HG03442 (cell line): ENCODE data around the gene PDIA6.
"Not testable (repeated sequence)": the region's sequence is repeated elsewhere in the genome, so short reads cannot be mapped to it uniquely, and the experiment has no call there.

Source experiments
- ATAC-seq: cut with Tn5 transposase; IDR thresholded peaks from one replicate; pipeline ENCODE4 v1.9.1; 2021; ENCODE audit warnings: mild to moderate bottlenecking, moderate library complexity; ENCODE audit not compliant: unreplicated experiment

Gene PDIA6

DNA sequence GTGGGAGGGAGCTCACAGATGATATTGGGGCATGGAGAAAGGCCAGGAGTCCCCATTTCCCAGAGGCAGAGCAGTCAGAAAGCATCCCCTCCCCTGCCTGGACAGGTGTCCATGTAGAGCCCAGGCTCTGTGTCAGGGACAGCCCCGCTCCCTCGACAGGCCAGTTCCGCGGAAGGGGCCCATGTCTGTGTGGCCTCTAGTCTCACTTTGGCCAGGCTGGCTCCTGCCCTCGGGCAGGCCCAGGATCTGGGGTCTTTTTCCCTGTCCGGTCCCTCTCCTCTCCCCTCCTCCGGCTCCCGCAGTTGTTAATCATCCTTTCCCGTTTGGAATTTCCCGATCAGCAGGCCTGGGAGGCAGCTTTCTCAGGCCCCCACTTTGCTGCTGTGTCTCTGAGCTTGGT, 20.4 kb upstream of the PDIA6 start:
- ATAC-seq = no peak

DNA sequence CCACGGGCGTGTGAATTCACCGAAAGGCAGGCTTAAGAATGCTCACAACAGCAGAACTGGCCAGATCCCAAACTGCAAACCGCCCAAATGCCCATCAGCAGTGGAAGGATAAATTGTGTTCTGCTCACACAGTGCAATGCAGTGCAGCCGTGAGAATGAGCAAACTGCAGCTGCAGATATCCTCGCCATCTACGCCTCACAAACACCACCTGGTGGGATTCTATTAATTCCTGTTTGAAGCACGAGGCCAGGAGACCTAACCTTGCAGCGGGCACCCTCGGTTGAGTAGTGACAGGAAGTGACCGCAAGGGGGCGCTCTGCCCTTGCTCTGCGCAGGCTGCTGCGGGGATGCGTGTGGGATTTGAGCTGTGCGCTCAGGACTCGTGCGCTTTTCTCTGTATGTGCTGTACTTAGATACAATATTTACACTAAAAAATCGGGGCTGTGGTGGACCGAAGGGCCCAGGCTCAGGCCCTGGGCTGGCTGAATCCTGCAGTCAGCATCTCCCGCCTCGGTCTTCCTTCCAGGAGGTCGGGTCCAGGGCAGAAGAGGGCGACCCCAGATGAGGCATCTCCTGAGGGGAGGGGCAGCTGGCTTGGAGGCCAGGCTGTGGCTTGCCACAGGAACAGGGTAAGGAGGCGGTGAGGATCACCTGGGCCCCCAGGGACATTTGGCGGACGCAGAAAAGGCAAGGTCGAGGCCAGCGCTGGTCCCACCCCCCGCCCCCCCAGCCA, 19.8 kb upstream of the PDIA6 start:
- ATAC-seq = peak; percentile 73

DNA sequence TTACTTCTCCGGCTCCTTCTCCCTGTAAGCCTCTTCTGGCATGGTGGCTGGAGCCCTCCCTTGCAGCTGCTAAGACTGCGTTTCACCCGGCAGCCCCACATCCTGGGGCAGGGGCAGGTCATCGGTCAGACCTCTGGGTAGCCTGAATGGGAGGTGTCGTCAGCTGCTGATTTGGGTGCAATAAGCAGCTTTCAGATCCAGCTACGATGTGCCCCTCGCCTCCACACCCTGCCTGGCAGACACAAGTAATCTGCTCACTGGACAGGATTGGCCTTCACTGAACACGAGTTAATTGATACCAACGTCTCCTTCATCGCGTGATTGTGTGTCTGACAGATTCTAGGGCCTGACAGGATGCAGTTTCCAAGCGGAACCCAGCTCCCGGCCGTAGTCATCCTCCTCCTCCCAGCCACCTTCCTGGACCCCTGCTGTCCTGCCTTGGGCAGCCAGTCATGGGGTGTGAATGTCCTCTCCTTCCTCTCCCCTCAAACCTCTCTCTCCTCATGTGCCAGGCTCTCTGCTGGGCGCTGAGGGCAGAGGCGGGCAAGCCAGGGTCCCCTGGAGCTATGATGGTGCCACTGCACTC, 18.9 kb upstream of the PDIA6 start:
- no peak for ATAC-seq

DNA sequence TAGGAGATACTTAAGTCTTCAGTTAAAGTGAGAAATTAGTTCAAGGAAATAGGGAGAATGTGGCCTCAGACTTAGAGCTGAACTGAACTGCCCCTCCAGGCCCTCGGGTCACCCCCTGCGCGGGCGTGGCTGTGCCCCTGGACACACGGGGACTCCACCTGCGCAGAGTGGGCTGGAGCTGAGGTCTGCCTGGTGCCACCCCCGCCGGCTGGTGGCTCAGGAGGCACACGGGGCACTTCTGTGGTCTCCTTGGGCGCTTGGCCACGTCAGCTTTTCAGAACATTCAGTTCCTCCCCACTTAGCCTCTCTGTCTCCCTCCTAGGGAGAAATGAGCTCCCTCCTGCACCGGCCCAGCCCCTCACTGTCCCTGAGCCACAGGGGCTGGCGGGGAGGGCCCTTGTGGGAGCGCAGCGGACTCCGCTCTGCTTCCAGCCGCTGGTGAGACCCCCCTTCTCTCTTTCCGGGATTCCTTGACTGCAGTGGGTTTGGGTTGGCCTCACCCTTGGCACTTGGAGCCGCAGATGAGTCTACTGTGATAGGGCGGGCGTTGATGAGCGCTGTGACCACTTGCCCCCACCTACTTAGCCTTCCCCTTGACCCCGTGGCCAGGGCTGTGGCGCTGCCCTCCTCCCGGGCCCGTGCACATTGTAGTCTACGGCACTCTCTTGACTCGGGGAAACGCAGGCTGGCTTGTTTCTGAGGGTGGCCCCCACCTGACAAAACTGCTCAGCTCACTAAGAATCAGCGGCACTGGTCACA, 18.2 kb upstream of the PDIA6 start:
- no peak for ATAC-seq

DNA sequence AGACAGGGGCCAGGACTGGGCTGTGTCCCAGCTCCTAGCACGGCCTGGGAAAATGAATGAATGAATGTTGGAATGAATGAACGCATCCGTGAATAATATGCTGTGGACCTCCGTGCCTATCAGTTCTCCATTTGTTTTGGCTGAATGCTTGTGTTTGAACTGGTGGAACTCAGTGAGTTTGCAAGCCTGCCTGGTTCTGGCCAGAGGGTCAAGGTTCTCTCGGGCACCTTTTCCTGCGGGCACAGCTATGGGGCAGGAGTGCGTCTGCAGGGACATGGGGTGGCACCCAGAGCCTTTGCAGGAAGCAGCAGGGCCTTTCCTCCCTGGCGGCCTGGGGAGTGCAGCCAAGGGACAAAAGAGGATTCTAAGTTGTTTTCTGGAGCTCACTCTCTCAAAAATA, 17.6 kb upstream of the PDIA6 start:
- no peak for ATAC-seq

DNA sequence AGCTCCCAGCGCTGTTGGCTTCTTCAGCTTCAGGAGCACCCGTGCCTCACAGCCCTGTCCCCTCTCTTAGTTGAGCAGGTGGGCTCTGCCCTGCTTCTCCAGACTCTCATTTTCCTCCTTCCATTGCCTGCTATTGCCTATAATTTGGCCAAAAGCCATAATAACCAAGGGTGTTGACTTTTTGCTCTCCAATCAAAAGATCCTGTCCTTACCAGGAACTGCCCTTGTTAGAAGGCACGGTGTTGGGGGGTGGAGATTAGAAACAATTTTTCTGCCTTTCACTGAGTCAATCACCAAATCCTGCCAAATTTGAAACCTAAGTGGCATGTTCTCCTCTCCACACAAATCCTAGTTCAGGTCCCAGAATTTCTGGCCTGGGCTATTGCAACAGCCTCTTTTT, 16.7 kb upstream of the PDIA6 start:
- ATAC-seq = no peak

DNA sequence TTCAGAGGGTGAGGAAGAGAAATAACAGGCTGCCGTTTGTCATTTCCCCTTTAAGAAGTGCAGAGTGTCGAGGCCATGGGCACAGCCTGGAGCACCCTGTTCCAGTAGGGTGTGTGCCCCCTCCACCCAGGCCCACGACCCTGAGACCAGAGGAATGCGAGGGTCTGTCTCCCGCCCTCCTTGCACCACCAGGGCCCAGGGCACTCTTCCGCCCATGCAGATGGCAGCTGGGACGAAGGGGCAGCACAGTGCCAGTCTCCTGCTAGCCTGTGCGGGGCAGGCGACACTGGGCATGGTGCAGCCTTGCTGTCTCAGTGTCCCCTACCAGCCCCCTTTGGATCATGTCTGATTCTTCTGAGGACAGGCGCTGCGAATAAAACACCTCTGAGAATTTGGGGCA, 15.8 kb upstream of the PDIA6 start:
- ATAC-seq = no peak

DNA sequence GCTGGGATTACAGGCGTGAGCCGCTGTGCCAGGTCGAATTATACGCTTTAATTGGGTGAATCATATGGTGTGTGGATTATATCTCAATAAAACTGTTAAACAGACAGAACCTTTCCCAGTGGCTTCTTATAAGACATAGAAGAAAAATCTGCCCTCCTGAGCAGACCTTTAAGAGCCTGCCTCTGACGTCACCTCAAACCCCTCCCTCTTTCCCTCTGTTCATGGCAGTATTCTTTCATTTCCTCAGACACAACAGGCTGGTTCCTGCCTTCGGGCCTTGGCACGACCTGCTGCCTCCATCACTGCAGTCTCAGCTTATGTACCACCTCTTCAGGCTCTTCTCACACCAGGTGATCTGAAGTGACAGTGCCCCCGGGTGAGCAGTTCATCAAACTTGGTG, 14.0 kb upstream of the PDIA6 start:
- ATAC-seq = no peak

DNA sequence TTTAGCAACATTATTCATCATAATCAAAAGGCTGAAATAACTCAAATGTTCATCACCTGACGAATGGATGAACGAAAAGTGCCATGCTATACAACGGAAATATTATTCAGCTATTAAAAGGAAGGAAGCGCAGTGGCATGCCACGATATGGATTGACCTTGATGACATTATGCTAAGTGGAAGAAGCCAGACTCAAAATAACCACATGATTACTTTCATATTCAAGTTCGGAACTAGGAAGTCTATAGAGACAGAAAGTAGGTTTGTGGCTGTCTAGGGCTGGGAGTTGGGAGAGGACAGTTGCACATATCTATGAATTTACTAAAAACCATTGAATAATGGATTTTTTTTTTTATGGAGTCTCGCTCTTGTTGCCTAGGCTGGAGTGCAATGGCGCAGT, 13.4 kb upstream of the PDIA6 start:
- ATAC-seq = no peak

DNA sequence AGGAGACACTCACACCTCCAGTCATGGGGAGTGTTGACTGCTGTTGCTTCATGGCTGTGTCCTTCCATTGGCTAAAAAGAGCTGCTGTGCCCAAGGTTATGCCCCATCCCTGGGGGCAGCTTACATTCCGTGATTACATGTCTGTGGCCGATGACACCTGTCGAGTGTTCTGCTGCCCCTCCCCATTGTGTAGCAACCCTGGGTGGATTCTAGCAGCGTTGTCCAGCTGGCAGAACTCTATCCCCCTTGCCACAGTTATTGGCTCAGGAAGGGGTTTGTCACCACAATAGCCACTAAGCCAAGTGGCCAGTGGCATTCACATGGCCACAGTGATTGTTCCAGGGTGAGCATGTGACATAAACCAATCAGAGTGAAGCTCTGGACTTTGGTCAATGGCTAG, 11.6 kb upstream of the PDIA6 start:
- no peak for ATAC-seq

DNA sequence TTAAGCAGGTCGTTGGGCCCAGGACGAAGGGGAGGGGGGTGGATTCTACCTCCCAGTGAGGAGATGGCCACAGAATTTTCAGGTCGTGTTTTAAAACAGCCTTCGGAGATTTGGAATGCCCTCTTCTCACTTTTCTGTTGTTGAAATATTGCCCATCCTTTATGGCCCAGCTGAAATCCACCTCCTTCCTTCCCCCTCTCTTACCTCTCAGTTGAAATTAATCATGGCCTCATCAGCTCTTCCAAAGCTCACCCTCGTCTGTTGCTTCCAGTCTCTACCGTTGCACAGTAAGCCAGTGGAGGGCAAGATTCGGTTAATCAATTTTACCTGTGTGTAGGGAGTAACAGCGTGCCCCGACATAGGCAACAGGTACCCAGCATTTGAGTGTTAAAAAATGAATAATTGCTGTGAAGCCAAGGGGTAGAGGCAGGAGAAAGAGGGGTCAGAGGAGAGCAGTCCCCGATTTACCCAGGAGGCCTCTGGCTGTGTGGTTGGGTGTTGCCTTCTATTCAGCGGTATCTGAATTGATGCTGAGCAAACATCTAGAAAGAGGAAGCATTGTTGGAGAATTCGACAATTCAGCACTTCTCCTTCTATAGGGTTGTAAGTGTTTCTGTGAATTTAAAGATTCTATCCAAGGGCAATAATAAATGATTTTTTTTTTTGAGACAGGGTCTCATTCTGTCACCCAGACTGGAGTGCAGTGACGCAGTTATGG, 8.6 kb upstream of the PDIA6 start:
- ATAC-seq = no peak

DNA sequence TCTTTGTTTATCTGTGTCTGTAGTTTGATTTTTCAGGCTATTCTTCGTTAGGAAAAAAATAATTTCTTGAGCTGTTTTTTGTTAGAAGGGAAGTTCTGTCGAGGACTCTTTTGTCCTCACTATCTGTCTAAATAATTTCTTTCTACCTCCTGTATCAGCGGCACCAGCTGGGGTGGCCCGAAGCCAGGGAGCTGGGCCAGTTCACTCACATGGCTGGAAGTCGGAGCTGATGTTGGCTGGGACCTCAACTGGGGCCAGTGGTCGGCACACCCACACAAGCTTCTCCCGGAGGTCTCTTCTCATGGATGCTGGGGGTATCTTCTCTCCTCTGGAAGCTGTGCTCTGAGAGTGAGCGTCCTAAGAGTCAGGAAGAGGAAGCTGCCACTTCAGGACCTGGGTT, 8.0 kb upstream of the PDIA6 start:
- ATAC-seq = no peak

DNA sequence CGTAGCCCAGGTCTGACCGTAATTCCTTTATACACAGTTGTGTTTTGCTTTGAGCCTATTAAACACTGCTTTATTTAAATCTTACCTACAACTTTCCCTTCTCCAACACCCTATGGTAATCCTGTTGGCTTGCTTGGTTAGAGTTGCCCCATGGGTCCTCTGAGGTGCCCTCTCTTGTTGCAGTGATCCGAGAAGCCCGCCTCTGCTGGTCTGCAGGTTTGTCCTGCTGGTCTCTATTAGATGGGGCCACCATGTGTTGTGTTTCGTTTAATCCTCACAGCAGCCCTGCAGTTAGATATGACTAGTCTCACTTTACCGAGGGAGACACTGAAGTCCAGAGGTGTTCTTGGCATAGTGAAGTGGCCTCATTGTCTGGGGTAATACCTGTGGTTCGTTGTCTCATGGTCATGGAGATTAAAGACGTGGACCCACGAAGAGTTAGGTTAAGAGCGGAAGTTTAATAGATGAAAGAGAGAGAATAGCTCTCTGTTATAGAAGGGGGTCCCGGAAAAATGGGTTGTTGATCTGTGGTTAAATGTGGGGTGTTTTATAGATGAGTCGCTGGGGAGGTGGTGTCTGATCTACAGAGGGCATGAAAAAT, 7.2 kb upstream of the PDIA6 start:
- no peak for ATAC-seq

DNA sequence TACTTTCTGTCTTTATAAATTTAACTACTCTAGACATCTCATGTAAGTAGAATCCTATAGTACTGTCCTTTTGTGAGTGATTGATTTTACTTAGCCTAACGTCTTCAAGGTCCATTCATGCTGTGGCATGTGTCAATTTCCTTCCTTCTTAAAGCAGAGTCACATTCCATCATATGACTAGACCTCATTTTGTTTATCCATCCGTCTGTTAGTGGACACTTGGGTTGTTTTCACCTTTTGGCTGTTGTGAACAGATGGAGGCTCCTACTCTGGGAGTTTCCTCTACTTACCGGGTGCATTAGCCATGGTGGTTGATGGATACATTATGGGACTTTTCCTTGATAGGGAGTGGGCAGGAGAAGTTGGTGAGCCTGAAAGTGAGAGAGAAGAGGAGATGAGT, 6.4 kb upstream of the PDIA6 start:
- no peak for ATAC-seq

DNA sequence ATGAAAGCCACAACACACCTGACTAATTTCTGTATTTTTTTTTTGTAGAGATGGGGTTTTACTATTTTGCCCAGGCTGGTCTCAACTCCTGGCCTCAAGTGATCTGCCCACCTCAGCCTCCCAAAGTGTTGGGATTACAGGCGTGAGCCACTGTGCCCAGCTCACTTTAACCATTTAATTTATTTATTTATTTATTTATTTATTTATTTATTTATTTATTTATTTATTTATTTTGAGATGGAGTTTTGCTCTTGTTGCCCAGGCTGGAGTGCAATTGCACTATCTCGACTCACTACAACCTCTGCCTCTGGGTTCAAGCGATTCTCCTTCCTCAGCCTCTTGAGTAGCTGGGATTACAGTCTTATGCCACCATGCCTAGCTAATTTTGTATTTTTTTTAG, 5.7 kb upstream of the PDIA6 start:
- ATAC-seq = not testable (repeated sequence)

DNA sequence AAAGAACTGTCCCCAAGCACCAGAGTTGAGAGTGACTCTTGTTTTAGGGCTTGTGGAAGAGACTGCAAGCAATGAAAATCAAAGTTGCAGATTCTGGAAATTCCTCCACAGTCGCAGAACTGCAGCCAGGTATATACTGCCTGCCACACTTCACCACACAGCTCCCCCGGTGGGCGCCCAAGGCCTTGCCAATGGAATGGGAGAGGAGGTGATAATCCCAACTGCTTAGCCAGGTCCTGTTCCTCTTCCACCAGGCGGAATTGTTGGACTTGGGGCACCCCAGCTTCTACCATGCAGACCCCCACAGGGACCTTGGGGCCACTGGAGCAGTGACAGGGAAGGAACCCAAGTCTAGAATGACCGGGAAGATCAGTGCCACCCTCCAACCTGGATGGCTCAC, 4.8 kb upstream of the PDIA6 start:
- no peak for ATAC-seq

DNA sequence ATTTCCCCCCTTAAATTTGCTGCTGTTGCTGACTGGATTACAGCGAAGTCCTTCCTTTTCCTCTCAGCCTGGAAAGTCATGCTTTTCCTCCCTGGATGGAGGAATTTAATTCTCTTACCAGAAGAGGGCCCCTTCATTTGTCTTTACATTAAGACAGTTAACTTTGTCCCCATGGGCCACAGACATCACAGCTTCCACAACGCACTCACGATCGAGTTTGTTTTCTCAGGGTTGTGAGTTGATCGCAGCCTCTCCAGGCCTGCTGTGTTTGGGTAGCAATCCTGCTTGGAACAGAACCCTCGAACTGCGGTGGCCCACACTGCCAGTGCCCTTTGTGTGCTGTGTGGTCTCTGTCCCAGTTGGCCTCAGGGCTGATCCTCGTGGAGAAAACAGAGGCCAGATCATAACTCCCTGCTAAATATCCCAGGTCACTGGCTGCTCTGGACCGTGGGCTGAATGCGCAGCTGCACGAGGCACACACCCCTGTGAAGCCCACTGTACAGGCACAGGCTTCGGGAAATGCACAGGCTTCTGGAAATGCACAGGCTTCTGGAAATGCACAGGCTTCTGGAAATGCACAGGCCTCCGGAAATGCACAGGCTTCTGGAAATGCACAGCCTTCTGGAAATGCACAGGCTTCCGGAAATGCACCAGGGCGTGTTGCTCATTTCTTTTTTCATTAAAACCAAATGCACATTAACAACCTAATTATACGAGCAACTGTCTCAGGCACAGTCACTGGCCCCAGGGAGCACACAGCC, 2.2 kb upstream of the PDIA6 start:
- ATAC-seq = no peak

DNA sequence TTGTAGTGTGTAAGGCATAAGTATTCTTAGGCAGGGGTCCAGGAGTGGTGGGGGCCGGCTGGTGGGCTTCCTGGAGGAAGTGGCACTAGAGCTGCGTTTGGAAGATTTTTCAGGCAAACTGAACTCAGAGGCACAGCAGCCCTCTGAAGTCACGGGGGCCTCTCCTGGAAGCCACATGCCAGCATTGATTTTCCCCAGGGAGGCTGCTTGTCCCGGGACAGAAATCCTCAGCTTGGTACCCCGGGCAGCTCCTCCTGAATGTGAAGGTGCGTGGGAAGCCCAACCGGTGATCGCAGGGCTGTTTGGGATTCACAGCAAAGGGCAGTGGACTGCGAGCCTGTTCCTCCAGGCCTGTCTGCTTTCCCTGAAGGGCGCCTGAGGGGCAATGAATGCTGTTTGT, 1.6 kb upstream of the PDIA6 start:
- ATAC-seq = no peak

DNA sequence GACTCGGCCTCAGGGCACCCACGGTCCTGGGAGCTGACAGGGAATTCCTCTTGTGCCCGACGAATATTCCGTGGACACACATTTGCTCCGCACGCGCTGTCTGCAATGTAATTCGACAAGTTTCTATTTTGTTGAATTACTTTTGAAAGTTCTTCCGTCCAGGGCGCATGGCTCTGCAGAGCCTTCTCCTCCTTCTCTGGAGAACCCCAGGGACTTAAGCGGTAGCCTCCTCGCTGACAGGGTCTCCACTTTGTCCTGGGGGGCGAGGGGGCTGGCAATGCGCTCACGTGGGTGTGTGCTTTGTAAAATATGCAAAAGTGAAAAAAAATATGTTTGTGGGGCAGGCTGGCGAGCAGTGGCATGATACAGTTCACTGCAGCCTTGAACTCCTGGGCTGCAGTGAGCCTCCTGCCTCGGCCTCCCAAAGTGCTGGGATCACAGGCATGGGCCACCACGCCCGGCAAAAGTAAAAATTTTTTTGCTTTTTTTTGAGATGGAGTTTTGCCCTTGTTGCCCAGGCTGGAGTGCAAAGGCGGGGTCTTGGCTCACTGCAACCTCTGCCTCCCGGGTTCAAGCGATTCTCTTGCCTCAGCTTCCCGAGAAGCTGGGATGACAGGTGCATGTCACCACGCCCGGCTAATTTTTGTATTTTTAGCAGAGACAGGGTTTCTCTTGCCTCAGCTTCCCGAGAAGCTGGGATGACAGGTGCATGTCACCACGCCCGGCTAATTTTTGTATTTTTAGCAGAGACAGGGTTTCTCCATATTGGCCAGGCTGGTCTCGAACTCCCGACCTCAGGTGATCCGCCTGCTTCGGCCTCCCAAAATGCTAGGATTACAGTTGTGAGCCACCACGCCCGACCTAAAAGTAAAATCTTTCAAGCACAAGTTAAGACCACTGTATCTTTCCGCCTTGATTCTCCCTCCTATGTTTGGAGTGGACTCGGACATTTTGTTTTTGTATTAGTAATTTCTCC, 866 bp upstream of the PDIA6 start:
- ATAC-seq = not testable (repeated sequence)
